IMR-90 (cell line): ENCODE measurements around the gene CNP. TPM values are rescaled to one million over a fixed set of nuclear protein-coding genes. Genes with fewer than 3 reads are reported as not detected.

Experiments used
- ATAC-seq: fragments of 200-7000 bp; cut with Tn5 transposase; 2 replicates; pipeline ENCODE4 v1.9.1; 2020; ENCODE audit warnings: low read depth, mild to moderate bottlenecking, moderate library complexity
- BruUV-seq: library from RNA; stranded (reverse); fragments of 400-500 nt; replicated peaks from 2 replicates; lab custom pipeline; 2021; lab: Mats Ljungman, UMichigan
- CTCF ChIA-PET: fragments of 300-600 bp; formaldehyde crosslinking; extraction: SDS; loops from one replicate; lab custom pipeline; 2021; ENCODE audit warnings: antibody characterized with exemption; lab: Yijun Ruan, JAX
- POLR2A ChIA-PET: fragments of 300-600 bp; sonication (Branson Sonifier 250); formaldehyde crosslinking; loops from one replicate; lab custom pipeline; 2022; ENCODE audit warnings: antibody characterized with exemption; ENCODE audit not compliant: unreplicated experiment; lab: Charles Lee
- DNase-seq: peaks from one replicate; pipeline ENCODE4 v3.0.0; 2013
- H2AFZ ChIP-seq: replicated peaks from 2 replicates; pipeline ENCODE3; 2013; ENCODE audit warnings: low read length, mild to moderate bottlenecking; ENCODE audit not compliant: poor library complexity
- H2AK5ac ChIP-seq: 2 replicates; pipeline ENCODE4 v1.6.1; 2013; ENCODE audit warnings: low read depth, low read length, inconsistent platforms
- H2AK9ac ChIP-seq: replicated peaks from 2 replicates; pipeline ENCODE3; 2013; ENCODE audit warnings: mild to moderate bottlenecking, low read depth, low read length, moderate library complexity; ENCODE audit not compliant: poor library complexity
- H2BK120ac ChIP-seq: 2 replicates; pipeline ENCODE4 v1.6.1; 2013; ENCODE audit warnings: low read depth, low read length, inconsistent platforms
- H2BK15ac ChIP-seq: 3 replicates; pipeline ENCODE4 v1.6.1; 2013; ENCODE audit warnings: low read depth, low read length, inconsistent platforms
- H2BK20ac ChIP-seq: 2 replicates; pipeline ENCODE4 v1.6.1; 2013; ENCODE audit warnings: low read depth, mild to moderate bottlenecking, inconsistent platforms, low read length, moderate library complexity
- H2BK5ac ChIP-seq: 2 replicates; pipeline ENCODE4 v1.6.1; 2013; ENCODE audit warnings: mild to moderate bottlenecking, low read depth, low read length, inconsistent platforms; ENCODE audit not compliant: poor library complexity, severe bottlenecking
- H3K14ac ChIP-seq: replicated peaks from 2 replicates; pipeline ENCODE4 v1.6.1; 2013; ENCODE audit warnings: low read depth, low read length, inconsistent platforms
- H3K18ac ChIP-seq: 2 replicates; pipeline ENCODE4 v1.6.1; 2013; ENCODE audit warnings: low read depth, low read length, control low read depth
- H3K23ac ChIP-seq: 2 replicates; pipeline ENCODE4 v1.6.1; 2013; ENCODE audit warnings: low read depth, low read length, inconsistent platforms
- H3K27ac ChIP-seq: 2 replicates; pipeline ENCODE4 v1.5.1; 2013; ENCODE audit warnings: mild to moderate bottlenecking, control low read depth, low read length; ENCODE audit not compliant: insufficient read depth
- H3K27me3 ChIP-seq: 2 replicates; pipeline ENCODE4 v1.6.1; 2013; ENCODE audit warnings: low read length; ENCODE audit not compliant: control insufficient read depth, insufficient read depth
- H3K36me3 ChIP-seq: 2 replicates; pipeline ENCODE4 v1.6.1; 2013; ENCODE audit warnings: low read length, mixed read lengths; ENCODE audit not compliant: control insufficient read depth, insufficient read depth
- H3K4ac ChIP-seq: 2 replicates; pipeline ENCODE4 v1.6.1; 2013; ENCODE audit warnings: low read depth, low read length, inconsistent platforms
- H3K4me1 ChIP-seq: 2 replicates; pipeline ENCODE4 v1.6.1; 2013; ENCODE audit warnings: low read length, mixed read lengths; ENCODE audit not compliant: control insufficient read depth, insufficient read depth
- H3K4me2 ChIP-seq: 2 replicates; pipeline ENCODE4 v1.6.1; 2013; ENCODE audit warnings: low read depth, mild to moderate bottlenecking, control low read depth, low read length, moderate library complexity
- H3K4me3 ChIP-seq: 2 replicates; pipeline ENCODE4 v1.5.1; 2013; ENCODE audit warnings: low read depth, mild to moderate bottlenecking, control low read depth, low read length, moderate library complexity; ENCODE audit not compliant: insufficient read depth
- H3K56ac ChIP-seq: 2 replicates; pipeline ENCODE4 v1.6.1; 2013; ENCODE audit warnings: low read length, inconsistent platforms; ENCODE audit not compliant: insufficient read depth; ENCODE audit errors: extremely low read depth
- H3K79me1 ChIP-seq, 2 experiments: 2 replicates each; pipeline ENCODE4 v1.6.1; 2013; ENCODE audit warnings: low read length in 2 of 2, inconsistent platforms in 1 of 2, low read depth in 1 of 2
- H3K9ac ChIP-seq: 2 replicates; pipeline ENCODE4 v1.6.1; 2013; ENCODE audit warnings: low read depth, low read length, control low read depth
- H3K9me1 ChIP-seq: 2 replicates; pipeline ENCODE4 v1.6.1; 2013; ENCODE audit warnings: low read length, inconsistent platforms; ENCODE audit not compliant: insufficient read depth
- H3K9me3 ChIP-seq: 2 replicates; pipeline ENCODE4 v1.6.1; 2013; ENCODE audit warnings: low read length; ENCODE audit not compliant: control insufficient read depth, insufficient read depth
- H4K20me1 ChIP-seq: 2 replicates; pipeline ENCODE4 v1.6.1; 2013; ENCODE audit warnings: low read length, inconsistent platforms; ENCODE audit not compliant: insufficient read depth
- H4K5ac ChIP-seq: 2 replicates; pipeline ENCODE4 v1.6.1; 2013; ENCODE audit warnings: mild to moderate bottlenecking, low read depth, low read length, control low read depth
- H4K8ac ChIP-seq, 2 experiments: 2 replicates each; pipeline ENCODE4 v1.6.1; 2013; ENCODE audit warnings: low read depth in 2 of 2, low read length in 2 of 2, control low read depth in 1 of 2, inconsistent platforms in 1 of 2
- H4K91ac ChIP-seq: 2 replicates; pipeline ENCODE4 v1.6.1; 2013; ENCODE audit warnings: low read depth, low read length, inconsistent platforms; ENCODE audit not compliant: insufficient read depth
- MAZ ChIP-seq: IDR thresholded peaks from 2 replicates; pipeline ENCODE4 v1.6.1; 2012; ENCODE audit warnings: low read depth, mild to moderate bottlenecking, low read length, improper control_type of control experiment, moderate library complexity, borderline replicate concordance
- NFE2L2 ChIP-seq: fragments of 150-350 bp; IDR thresholded peaks from 2 replicates; pipeline ENCODE4 v1.6.1; 2016; ENCODE audit warnings: low read depth, mild to moderate bottlenecking, low read length
- WGBS, 2 experiments: methylation state at CpG; one replicate each; pipeline versions ENCODE4 v1.1.5 to v1.1.7; 2013; ENCODE audit warnings: missing lambda C conversion rate in 2 of 2; ENCODE audit not compliant: insufficient read length in 1 of 2; ENCODE audit errors: extremely low coverage in 2 of 2; 5-methylcytosine and 5-hydroxymethylcytosine counted together
- dilution Hi-C: fragments of 300-500 bp; cut with HindIII; formaldehyde crosslinking; loops from one replicate; pipeline ENCODE4 v1.14.3; 2018; ENCODE audit warnings: low sequenced_read_pairs; ENCODE audit not compliant: unreplicated experiment
- in situ Hi-C: fragments of 300-500 bp; cut with MboI; formaldehyde crosslinking; loops from 3 replicates; pipeline ENCODE4 v1.14.3; 2019; ENCODE audit warnings: low sequenced_read_pairs, inconsistent platforms, mixed read lengths
- intact Hi-C: fragments of 100-400 bp; cut with micrococcal nuclease; formaldehyde crosslinking; loops from 2 replicates; pipeline ENCODE4 v1.10.0; 2022
- polyA plus RNA-seq, 3 experiments: library from polyadenylated mRNA; depleted of rRNA; stranded (reverse); fragments of >200 nt; gene quantifications; 2 replicates each; pipeline ENCODE4 v1.2.3, GENCODE V29; 2012; ENCODE audit warnings: low replicate concordance in 1 of 3
- total RNA-seq: library from RNA; depleted of rRNA; stranded (reverse); fragments of >200 nt; gene quantifications from 2 replicates; pipeline ENCODE4 v1.2.3, GENCODE V29; 2012

Gene CNP
- total and polyA plus RNA-seq, 2 of the 4 experiments (the other 2 are of a cell fraction): 45.5 to 46.4 TPM

DNA sequence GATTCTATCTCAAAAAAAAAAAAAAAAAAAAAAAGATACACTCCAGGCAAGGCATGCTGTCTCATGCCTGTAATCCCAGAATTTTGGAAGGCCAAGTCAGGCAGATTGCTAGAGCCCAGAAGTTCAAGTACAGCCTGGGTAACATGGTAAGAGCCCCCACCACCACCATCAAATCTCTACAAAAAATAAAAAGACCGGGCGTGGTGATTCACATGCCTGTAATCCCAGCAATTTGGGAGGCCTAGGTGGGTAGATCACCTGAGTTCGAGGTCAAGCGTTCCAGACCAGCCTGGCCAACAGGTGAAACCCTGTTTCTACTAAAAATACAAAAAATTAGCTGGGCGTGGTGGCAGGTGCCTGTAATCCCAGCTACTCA lies 46.0 kb upstream of the CNP start:
- H3K18ac ChIP-seq: no peak overlapping the region
- ChIA-PET POLR2A (no interaction called here), CTCF (no interaction called here)
- no peak overlapping the region for H4K5ac ChIP-seq
- H3K27me3 ChIP-seq: no peaks in the 10 kb centered on the region
- no peak for ATAC-seq
- H4K91ac ChIP-seq: no peak overlapping the region
- no peak overlapping the region for H3K23ac ChIP-seq
- BruUV-seq: no TSS peak
- dilution Hi-C loops: no loop called here
- no peak overlapping the region for H2AK5ac ChIP-seq
- H3K79me1 ChIP-seq: peaks cover 0 to 34% of the 10 kb centered on the region in 2 experiments; a peak in 3 of 4 replicates
- H2BK5ac ChIP-seq: no peak overlapping the region
- H3K4me3 ChIP-seq: no peak overlapping the region
- no peak overlapping the region for H3K14ac ChIP-seq
- WGBS, 2 experiments: no CpG with 5 or more reads among the region's 5 CpGs
- H3K9me1 ChIP-seq: peaks cover 14% of the 10 kb centered on the region
- no peak overlapping the region for H2AFZ ChIP-seq
- H3K56ac ChIP-seq: no peak overlapping the region
- H3K4ac ChIP-seq: no peak overlapping the region
- intact Hi-C loops: no loop called here
- H3K36me3 ChIP-seq: no peaks in the 10 kb centered on the region
- no peak overlapping the region for H3K27ac ChIP-seq
- no peak overlapping the region for H2BK120ac ChIP-seq
- H4K8ac ChIP-seq: no peak overlapping the region
- no peak for TF ChIP-seq MAZ
- TF ChIP-seq NFE2L2: no peak
- no peak overlapping the region for H3K4me2 ChIP-seq
- no peak overlapping the region for H2BK20ac ChIP-seq
- peaks cover 28% of the 10 kb centered on the region for H4K20me1 ChIP-seq
- H3K9me3 ChIP-seq: no peaks in the 10 kb centered on the region
- peaks cover 15% of the 10 kb centered on the region for H3K4me1 ChIP-seq
- in situ Hi-C loops: no loop called here
- no peak overlapping the region for H2BK15ac ChIP-seq
- DNase-seq: no peak
- H3K9ac ChIP-seq: no peak overlapping the region
- H2AK9ac ChIP-seq: no peak overlapping the region
